Activated CD8-positive, alpha-beta T cell treated with anti-CD3 and anti-CD28 coated beads for 36 hours (primary cell): ENCODE measurements around the gene NFASC. TPM values are rescaled to one million over a fixed set of nuclear protein-coding genes. Genes with fewer than 3 reads are reported as not detected.

Experiments
- ATAC-seq: fragments of 200-7000 bp; cut with Tn5 transposase; one replicate; pipeline ENCODE4 v1.10.0; 2021; ENCODE audit warnings: mild to moderate bottlenecking, moderate library complexity
- CTCF ChIA-PET: fragments of 350-600 bp; sonication (Branson Sonifier 250); formaldehyde crosslinking; loops from one replicate; lab custom pipeline; 2021; ENCODE audit warnings: antibody characterized with exemption; lab: Charles Lee
- POLR2A ChIA-PET: fragments of 350-600 bp; sonication (Branson Sonifier 250); formaldehyde crosslinking; loops from one replicate; lab custom pipeline; 2021; ENCODE audit warnings: antibody characterized with exemption; lab: Charles Lee
- DNase-seq: peaks from one replicate; pipeline ENCODE4 v3.0.0-alpha.2; 2020
- H3K27ac Mint-ChIP-seq: one replicate; pipeline ENCODE4 v1.8.0; 2021; ENCODE audit warnings: mild to moderate bottlenecking, mixed read lengths
- H3K27me3 Mint-ChIP-seq: one replicate; pipeline ENCODE4 v1.8.0; 2021; ENCODE audit warnings: mixed read lengths
- H3K36me3 Mint-ChIP-seq: one replicate; pipeline ENCODE4 v1.8.0; 2021; ENCODE audit warnings: low read depth, mixed read lengths
- H3K4me1 Mint-ChIP-seq: one replicate; pipeline ENCODE4 v1.8.0; 2021; ENCODE audit warnings: low read depth, mixed read lengths
- H3K4me3 Mint-ChIP-seq: one replicate; pipeline ENCODE4 v1.8.0; 2021; ENCODE audit warnings: mild to moderate bottlenecking, moderate library complexity, mixed read lengths
- H3K9me3 Mint-ChIP-seq: one replicate; pipeline ENCODE4 v1.8.0; 2021; ENCODE audit warnings: mixed read lengths
- CTCF ChIP-seq: fragments of 200-600 bp; IDR thresholded peaks from one replicate; pipeline ENCODE4 v1.8.0; 2022; ENCODE audit warnings: antibody characterized with exemption, mild to moderate bottlenecking
- intact Hi-C: fragments of 100-400 bp; cut with micrococcal nuclease; formaldehyde crosslinking; loops from one replicate; pipeline ENCODE4 v1.10.0; 2022
- total RNA-seq, 2 experiments: library from RNA; stranded (reverse); gene quantifications; one replicate each; pipeline ENCODE4 v1.2.3, GENCODE V29; 2021

Gene NFASC
- total RNA-seq, 2 experiments from 2014 or later: not detected

DNA sequence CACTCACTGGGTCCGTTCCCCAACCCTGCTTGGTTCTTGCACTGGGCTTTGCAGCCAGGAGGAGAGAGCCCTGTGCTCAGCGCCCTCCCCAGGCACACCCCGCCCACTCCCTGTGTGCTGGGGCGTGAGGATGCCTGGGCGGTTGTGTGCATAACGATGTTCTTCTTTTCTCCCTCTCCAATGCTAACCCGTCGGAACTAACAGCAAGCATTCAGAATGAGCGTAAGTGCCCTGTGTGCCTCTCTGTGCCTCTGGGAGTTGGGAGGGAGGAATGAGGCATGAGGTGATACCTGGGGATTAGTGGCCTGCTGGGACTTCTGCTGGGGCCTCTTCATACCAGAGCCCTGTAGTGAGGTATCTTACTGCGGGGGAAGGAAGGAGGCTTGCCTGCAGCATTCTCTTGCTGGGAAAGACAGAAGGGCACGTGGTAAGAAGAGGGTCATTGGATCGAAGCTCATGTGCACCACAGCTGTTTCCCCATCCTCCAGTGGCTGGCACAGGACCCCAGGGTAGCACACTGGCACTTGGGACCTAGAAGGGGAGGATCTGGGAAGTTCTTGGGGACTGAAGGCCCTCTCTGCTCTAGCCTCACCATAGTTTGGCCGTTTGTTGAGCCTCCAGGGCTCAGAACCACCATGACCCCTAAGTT is 79.8 kb downstream of the NFASC start:
- DNase-seq: no peak
- ATAC-seq: no peak
- no peak overlapping the region for H3K4me3 Mint-ChIP-seq
- CTCF ChIA-PET: no interaction called here
- no peak overlapping the region for H3K27ac Mint-ChIP-seq
- POLR2A ChIA-PET: no interaction called here
- no peaks in the 10 kb centered on the region for H3K36me3 Mint-ChIP-seq
- no peak for TF ChIP-seq CTCF
- intact Hi-C loops: no loop called here
- no peaks in the 10 kb centered on the region for H3K9me3 Mint-ChIP-seq
- no peaks in the 10 kb centered on the region for H3K4me1 Mint-ChIP-seq
- H3K27me3 Mint-ChIP-seq: peaks cover 6% of the 10 kb centered on the region

DNA sequence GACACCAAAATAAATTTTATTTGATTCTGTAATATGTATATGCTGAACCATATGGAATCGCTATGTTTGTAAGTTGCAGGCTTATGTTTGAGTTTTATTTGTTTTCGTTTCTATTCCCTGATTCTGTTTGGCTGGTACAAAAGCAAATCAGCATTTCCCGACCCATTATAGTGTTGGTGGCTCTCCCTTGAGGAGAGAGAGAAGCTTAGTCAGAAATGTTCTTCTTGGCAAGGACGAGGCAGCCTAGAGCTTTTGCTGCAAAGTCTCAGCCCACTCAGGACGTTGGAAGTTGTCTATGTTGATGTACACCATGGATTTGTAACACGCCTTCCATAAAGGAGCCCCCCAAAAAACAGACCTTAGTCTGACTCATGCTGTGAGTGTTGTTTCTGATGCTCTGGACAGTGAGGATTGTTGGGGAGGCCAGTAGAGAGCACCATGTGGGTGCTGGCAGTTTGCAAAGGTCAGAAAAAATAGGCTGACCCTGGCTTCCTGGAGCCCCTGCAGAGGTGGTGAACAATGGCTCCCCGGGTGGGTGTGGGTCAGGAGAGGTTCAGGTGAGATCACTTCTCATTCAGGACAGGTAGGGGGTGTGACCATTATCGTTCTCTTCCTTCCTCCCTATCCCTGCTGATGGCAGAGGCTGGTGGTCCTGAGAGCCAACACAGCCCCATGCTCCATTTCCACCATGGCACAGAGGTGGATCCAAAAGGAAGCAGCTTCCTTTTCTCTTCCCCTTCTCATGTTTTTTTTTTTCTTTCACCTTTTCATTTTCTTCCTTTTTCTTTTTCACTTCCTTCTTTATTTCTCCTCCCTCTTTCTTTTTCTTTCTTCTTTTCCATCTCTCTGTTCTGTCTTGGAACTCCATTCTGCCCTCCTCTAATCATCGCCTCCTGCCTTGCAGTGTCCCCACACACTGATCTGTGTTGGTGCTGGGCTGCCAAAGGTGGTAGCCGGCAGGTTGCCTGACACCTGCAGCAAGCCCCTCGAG is 88.0 kb downstream of the NFASC start:
- POLR2A ChIA-PET: no interaction called here
- no peaks in the 10 kb centered on the region for H3K4me1 Mint-ChIP-seq
- no peaks in the 10 kb centered on the region for H3K36me3 Mint-ChIP-seq
- ATAC-seq (no peak), DNase-seq (no peak)
- CTCF ChIA-PET: interaction anchor here (1.0 kb wide), 1 partner anchor 103 kb away, joined by 5 read pairs; no protein-coding TSS in a partner anchor
- no peak overlapping the region for H3K4me3 Mint-ChIP-seq
- no peaks in the 10 kb centered on the region for H3K9me3 Mint-ChIP-seq
- no peak for TF ChIP-seq CTCF
- no peak overlapping the region for H3K27ac Mint-ChIP-seq
- peaks cover 3% of the 10 kb centered on the region for H3K27me3 Mint-ChIP-seq
- intact Hi-C loops: no loop called here

GRCh38 chr1:204959374-204959773 is 88.7 kb downstream of the NFASC start:
- TF ChIP-seq CTCF: no peak
- H3K9me3 Mint-ChIP-seq: no peaks in the 10 kb centered on the region
- H3K4me3 Mint-ChIP-seq: no peak overlapping the region
- peaks cover 4% of the 10 kb centered on the region for H3K27me3 Mint-ChIP-seq
- intact Hi-C loops: no loop called here
- H3K4me1 Mint-ChIP-seq: no peaks in the 10 kb centered on the region
- no peak overlapping the region for H3K27ac Mint-ChIP-seq
- ChIA-PET CTCF (interaction anchor here (1.0 kb wide), 1 partner anchor 102 kb away, joined by 5 read pairs; no protein-coding TSS in a partner anchor), POLR2A (interaction anchor here (0.7 kb wide), 1 partner anchor 14 kb away, joined by 3 read pairs; no protein-coding TSS in a partner anchor)
- ATAC-seq (no peak), DNase-seq (no peak)
- no peaks in the 10 kb centered on the region for H3K36me3 Mint-ChIP-seq

- TF ChIP-seq CTCF: no peak
- ChIA-PET POLR2A (interaction anchor here (0.7 kb wide), 1 partner anchor 15 kb away, joined by 3 read pairs; no protein-coding TSS in a partner anchor), CTCF (interaction anchor here (0.9 to 1.0 kb wide), 2 partner anchors 18 to 102 kb away, joined by 3 to 5 read pairs; no protein-coding TSS in a partner anchor)
- Mint-ChIP-seq H3K27me3 (peaks cover 2% of the 10 kb centered on the region), H3K4me3 (no peak overlapping the region), H3K36me3 (no peaks in the 10 kb centered on the region), H3K27ac (no peak overlapping the region), H3K4me1 (no peaks in the 10 kb centered on the region), H3K9me3 (no peaks in the 10 kb centered on the region)
- intact Hi-C loops: no loop called here
- DNase-seq (no peak), ATAC-seq (no peak)
These were observed 89.2 kb downstream of the NFASC start for GRCh38 chr1:204959836-204960235.
